Stomach smooth muscle (tissue), 2 donors: Measurements from ENCODE around the gene CTNNA3.

Experiments
- H3K27ac ChIP-seq: one replicate; pipeline ENCODE4 v1.7.0; 2013; ENCODE audit warnings: mild to moderate bottlenecking, low read length, inconsistent platforms
- H3K27me3 ChIP-seq, 2 donors: one replicate each; pipeline ENCODE4 v1.7.0; 2013; ENCODE audit warnings: low read length in 2 of 2; ENCODE audit not compliant: insufficient read depth in 2 of 2, control insufficient read depth in 1 of 2
- H3K36me3 ChIP-seq, 2 donors: one replicate each; pipeline ENCODE4 v1.7.0; 2013; ENCODE audit warnings: low read length in 2 of 2; ENCODE audit not compliant: control insufficient read depth in 2 of 2, insufficient read depth in 2 of 2
- H3K4me1 ChIP-seq: one replicate; pipeline ENCODE4 v1.7.0; 2013; ENCODE audit warnings: low read length; ENCODE audit not compliant: control insufficient read depth, insufficient read depth
- H3K4me3 ChIP-seq, 2 donors: one replicate each; pipeline ENCODE4 v1.7.0; 2013; ENCODE audit warnings: low read length in 2 of 2
- H3K9ac ChIP-seq, 2 donors: one replicate each; pipeline ENCODE4 v1.7.0; 2013; ENCODE audit warnings: low read length in 2 of 2, mild to moderate bottlenecking in 1 of 2
- H3K9me3 ChIP-seq, 2 donors: one replicate each; pipeline ENCODE4 v1.7.0; 2013; ENCODE audit warnings: low read length in 2 of 2; ENCODE audit not compliant: control insufficient read depth in 2 of 2
- donor health status: healthy.
- donor health status: Pancreatic carcinoma.

Gene CTNNA3

GRCh38 chr10:66223656-66224055 is 1472.3 kb downstream of the CTNNA3 start:
- Histone ChIP-seq H3K9ac (no peak overlapping the region), H3K36me3 (no peaks in the 10 kb centered on the region), H3K4me1 (no peaks in the 10 kb centered on the region), H3K4me3 (no peak overlapping the region), H3K27ac (no peak overlapping the region), H3K9me3 (no peaks in the 10 kb centered on the region), H3K27me3 (no peaks in the 10 kb centered on the region)

GRCh38 chr10:66222462-66223046 is 1473.4 kb downstream of the CTNNA3 start:
- H3K4me3 ChIP-seq, result no peak overlapping the region
- no peak overlapping the region for H3K9ac ChIP-seq
- no peaks in the 10 kb centered on the region for H3K4me1 ChIP-seq
- H3K36me3 ChIP-seq, result no peaks in the 10 kb centered on the region
- H3K27ac ChIP-seq, result no peak overlapping the region
- H3K27me3 ChIP-seq, result no peaks in the 10 kb centered on the region
- no peaks in the 10 kb centered on the region for H3K9me3 ChIP-seq

GRCh38 chr10:66218981-66219587 is 1476.9 kb downstream of the CTNNA3 start:
- Histone ChIP-seq H3K4me1 (no peaks in the 10 kb centered on the region), H3K27ac (no peak overlapping the region), H3K9ac (no peak overlapping the region), H3K9me3 (no peaks in the 10 kb centered on the region), H3K27me3 (no peaks in the 10 kb centered on the region), H3K36me3 (no peaks in the 10 kb centered on the region), H3K4me3 (no peak overlapping the region)

GRCh38 chr10:66218289-66218688 is 1477.7 kb downstream of the CTNNA3 start:
- no peak overlapping the region for H3K27ac ChIP-seq
- no peaks in the 10 kb centered on the region for H3K36me3 ChIP-seq
- no peak overlapping the region for H3K4me3 ChIP-seq
- no peaks in the 10 kb centered on the region for H3K9me3 ChIP-seq
- H3K9ac ChIP-seq, result no peak overlapping the region
- no peaks in the 10 kb centered on the region for H3K4me1 ChIP-seq
- H3K27me3 ChIP-seq, result no peaks in the 10 kb centered on the region

GRCh38 chr10:66215920-66216319 is 1480.1 kb downstream of the CTNNA3 start:
- Histone ChIP-seq H3K9me3 (no peaks in the 10 kb centered on the region), H3K36me3 (no peaks in the 10 kb centered on the region), H3K9ac (no peak overlapping the region), H3K27ac (no peak overlapping the region), H3K27me3 (no peaks in the 10 kb centered on the region), H3K4me1 (no peaks in the 10 kb centered on the region), H3K4me3 (no peak overlapping the region)

GRCh38 chr10:66214721-66215404 is 1481.1 kb downstream of the CTNNA3 start:
- Histone ChIP-seq H3K4me3 (no peak overlapping the region), H3K27me3 (no peaks in the 10 kb centered on the region), H3K27ac (no peak overlapping the region), H3K36me3 (no peaks in the 10 kb centered on the region), H3K9me3 (no peaks in the 10 kb centered on the region), H3K9ac (no peak overlapping the region), H3K4me1 (no peaks in the 10 kb centered on the region)

- Histone ChIP-seq H3K4me1 (no peaks in the 10 kb centered on the region), H3K4me3 (no peak overlapping the region), H3K27ac (no peak overlapping the region), H3K27me3 (no peaks in the 10 kb centered on the region), H3K9me3 (no peaks in the 10 kb centered on the region), H3K36me3 (no peaks in the 10 kb centered on the region), H3K9ac (no peak overlapping the region)
These were observed 1487.0 kb downstream of the CTNNA3 start for GRCh38 chr10:66209025-66209424.

GRCh38 chr10:66204838-66205237 is 1491.2 kb downstream of the CTNNA3 start:
- Histone ChIP-seq H3K27me3 (no peaks in the 10 kb centered on the region), H3K4me3 (no peak overlapping the region), H3K9ac (no peak overlapping the region), H3K4me1 (no peaks in the 10 kb centered on the region), H3K9me3 (no peaks in the 10 kb centered on the region), H3K27ac (no peak overlapping the region), H3K36me3 (no peaks in the 10 kb centered on the region)

- Histone ChIP-seq H3K27ac (no peak overlapping the region), H3K4me1 (no peaks in the 10 kb centered on the region), H3K9me3 (no peaks in the 10 kb centered on the region), H3K4me3 (no peak overlapping the region), H3K27me3 (no peaks in the 10 kb centered on the region), H3K9ac (no peak overlapping the region), H3K36me3 (no peaks in the 10 kb centered on the region)
These were observed 1493.9 kb downstream of the CTNNA3 start for GRCh38 chr10:66202101-66202500.

- no peak overlapping the region for H3K9ac ChIP-seq
- no peaks in the 10 kb centered on the region for H3K27me3 ChIP-seq
- no peak overlapping the region for H3K27ac ChIP-seq
- no peaks in the 10 kb centered on the region for H3K36me3 ChIP-seq
- H3K4me1 ChIP-seq, result no peaks in the 10 kb centered on the region
- H3K4me3 ChIP-seq, result no peak overlapping the region
- no peaks in the 10 kb centered on the region for H3K9me3 ChIP-seq
These were observed 1503.7 kb downstream of the CTNNA3 start for GRCh38 chr10:66192162-66192831.
